Occipital lobe (tissue), 2 donors: Measurements from ENCODE around the gene LRRK1. TPM values are rescaled to one million over a fixed set of nuclear protein-coding genes. Genes with fewer than 3 reads are reported as not detected.

Experiments
- DNase-seq: peaks from one replicate; lab custom pipeline; 2025; lab: John Stamatoyannopoulos, UW
- total RNA-seq: library from RNA; depleted of rRNA; stranded (reverse); fragments of >200 nt; gene quantifications from one replicate; pipeline ENCODE4 v1.2.3, GENCODE V29; 2014

LRRK1 gene
- total RNA-seq, 1 donor from 2014 or later, result 1.4 TPM

DNA sequence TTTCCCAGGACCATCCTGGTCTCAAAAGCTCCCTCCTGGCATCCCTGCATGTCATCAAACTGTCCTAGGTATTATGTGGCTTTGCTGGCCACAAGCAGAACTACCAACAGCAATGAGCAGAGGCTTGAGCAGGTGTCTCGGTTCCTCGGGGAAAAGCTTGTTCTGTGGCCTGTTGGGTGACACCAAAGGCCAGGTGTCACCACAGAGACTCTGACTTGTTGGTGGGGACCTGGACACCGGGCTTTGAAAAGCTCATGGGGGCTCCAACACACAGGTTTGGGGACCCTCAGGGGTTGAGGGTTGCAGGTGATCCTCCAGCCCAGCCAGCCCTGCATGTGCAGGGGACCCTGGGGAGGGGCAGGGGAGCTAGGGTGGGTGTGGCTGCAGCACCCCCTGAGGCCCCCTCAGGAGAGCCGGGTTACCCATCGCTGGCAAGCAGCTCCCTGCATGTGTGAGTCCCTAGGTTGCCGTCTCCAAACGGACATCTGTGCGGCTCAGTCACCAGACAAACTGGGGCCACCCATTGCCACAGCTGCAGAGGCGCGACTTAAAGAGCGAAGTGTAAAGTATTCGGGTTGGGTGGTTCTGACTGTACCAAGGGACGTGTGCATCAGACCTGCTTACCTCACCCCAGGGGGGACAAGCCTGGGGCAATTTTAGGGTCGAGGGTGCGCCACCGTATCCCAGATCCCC is 192.6 kb downstream of the LRRK1 start:
- no peak for DNase-seq

DNA sequence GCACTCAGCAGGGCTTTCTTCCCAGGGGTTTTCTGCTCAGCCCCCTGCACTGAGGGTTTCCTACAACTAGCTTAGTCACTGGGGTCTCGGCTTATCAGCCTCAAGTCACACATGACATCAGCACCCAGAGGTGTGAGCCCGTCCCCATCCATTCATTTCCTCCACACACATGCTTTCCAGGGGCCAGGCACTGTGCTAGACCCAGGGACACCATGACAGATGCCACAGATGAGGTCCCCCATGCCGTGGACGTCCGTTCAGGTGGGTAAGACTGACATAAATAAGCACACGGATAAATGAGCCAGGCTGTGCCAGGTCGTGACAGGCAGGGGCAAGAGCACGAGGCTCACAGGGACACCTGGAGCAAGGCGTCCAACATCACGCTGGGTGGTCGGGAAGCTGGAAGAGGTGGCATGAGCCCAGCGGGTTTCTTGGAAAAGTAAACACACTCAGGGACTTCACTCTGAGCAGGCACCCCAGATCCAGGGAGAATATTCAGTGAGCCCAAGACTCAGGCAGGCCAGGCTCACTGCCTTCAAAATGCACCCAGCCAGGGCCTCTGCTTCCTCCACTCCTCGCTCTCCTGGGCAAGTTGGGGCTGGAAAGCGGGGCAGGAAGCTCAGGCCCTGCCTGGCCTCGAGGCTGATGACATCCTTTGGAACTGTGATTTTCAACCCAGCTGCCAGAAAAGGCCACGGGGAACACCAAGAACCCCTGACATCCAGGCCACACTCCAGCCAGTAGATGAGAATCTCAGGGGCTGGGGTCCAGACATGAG is 193.4 kb downstream of the LRRK1 start:
- no peak for DNase-seq

DNA sequence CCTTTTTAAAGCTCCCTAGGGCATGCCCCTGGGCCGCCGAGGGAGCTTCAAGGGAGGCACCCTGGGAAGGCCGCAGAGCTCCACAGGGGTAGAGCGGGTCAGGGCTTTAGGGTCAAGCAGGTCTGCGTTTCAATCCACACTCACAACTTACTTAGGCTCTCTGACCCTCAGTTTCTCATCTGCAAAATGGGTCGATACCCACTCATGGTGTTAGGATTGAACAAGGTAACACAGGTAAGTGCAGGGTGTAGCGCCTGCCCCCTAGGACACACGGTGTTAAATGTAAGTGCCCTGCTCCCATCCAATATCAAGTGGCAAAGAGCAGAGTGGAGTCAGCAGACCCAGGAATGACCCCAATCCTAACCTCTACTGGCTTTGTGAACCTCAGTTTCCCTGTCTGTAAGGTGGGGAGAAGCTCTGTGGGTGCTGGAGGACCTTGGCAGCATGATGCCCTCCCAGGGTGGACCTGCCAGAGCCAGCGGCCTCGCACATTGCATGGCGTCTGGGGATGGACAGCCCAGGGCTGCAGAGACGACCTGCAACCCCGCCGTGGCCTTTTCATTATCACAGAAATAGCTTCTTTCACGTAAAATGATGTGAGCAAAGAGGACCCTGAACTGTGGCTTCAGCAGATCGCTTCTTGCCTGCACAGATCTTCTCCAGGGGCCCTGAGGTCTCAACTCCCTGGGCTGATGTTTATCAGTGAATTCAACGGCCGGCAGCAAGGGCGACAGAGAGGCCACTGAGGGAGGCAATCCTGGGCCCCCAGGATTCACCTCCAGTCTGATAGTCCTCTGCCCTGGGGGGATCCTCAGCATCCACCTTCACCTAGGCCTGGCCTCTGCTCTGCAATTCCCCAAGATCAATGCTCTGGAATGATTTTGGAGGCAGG is 194.2 kb downstream of the LRRK1 start:
- DNase-seq, result no peak

DNA sequence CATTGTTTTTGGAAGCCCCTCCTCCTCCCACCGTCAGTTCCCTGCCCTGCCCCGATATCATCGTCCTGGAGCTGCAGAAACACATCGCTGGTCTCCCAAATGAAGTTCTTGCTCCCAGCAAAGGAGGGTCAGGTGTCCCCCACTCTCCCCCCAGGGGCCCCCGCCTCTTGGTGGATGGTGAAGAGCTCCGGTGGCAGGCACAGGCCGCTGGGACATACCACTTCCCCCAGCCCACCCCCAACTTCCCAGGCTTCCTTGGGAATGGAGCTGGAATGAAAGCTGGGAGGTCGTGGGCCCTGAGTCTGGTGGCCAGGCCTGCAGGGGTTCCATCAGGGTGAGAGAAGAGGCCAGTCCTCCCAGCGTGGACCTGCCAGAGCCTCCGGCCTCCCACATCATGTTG is 195.0 kb downstream of the LRRK1 start:
- no peak for DNase-seq

DNA sequence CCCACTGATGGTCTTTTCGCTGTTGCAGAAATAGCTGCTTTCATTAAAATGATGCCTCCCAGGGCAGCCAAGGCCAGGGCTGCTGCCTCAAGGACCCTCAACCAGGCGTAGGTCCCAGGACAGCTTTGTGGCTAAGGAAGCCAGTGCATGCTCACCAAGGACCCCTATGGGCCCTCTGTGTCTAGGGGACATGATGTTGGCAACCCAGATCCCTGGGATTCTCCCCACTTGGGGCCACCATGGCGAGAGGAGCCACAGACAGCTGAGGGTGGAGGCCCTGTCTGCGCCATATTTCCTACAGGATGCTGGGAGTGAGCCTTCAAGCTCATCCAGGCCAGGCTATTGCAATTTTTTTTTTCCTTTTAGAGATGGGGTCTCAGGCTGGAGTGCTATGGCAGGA is 195.5 kb downstream of the LRRK1 start:
- DNase-seq, result no peak

DNA sequence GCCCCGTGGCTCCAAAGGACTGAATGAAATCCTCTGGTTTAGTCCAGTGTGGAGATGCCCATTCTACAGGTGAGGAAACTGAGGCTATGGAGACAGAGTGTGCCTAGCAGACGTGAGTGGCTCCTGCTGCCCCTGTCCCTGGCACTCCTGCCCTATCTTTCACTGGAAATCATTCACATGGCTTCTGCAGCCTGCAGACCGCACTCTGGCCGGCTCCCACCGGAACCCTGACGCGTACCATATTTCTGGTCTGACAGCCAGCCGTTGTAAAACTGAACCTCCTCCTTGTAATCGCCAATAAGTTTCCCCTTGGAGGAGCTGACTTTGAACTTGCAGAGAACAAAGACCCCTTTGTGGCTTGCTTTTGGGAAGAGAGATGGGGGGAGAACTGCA is 196.2 kb downstream of the LRRK1 start:
- no peak for DNase-seq

DNA sequence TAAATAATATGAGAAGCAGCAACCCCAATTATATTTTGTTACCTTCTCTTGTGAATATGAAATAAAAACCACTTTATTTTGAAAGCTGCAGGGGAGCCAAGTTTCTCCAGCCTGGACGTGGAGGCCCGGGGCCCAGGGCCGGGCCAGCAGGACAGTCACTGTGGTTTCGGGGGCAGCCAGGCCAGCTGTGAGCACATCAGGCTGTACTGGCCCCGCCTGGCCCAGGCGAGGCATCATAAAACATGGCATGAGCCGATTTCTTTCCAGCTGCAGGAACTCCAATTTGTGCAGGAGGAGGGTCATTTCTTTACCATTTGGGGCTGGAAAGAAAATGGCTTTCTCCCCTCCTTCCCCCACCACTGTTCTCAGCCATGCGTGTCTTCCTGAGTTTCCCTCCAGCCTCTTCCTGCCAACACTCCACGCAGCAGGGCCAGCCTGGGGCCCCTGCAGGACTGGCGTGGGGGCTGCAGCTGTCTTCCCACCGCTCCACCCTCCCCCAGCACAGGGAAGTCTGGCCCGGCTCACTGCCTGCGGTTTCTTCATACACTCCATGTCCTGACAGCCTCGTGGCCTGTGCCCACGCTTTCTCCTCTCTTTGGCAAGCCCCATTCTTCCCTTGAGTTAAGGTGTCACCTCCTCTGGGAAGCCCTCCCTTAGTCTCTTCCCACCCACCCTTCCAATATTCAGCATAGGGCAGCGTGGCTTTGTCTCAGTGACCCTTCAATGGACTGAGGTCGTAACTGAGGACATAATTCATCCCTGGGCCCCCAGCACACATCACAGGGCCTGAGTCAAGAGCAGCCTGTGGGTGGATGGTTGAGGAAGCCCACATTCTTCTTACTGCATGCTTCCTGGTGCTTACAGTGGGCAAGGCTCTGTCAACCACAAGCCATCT is 196.9 kb downstream of the LRRK1 start:
- DNase-seq, result no peak

DNA sequence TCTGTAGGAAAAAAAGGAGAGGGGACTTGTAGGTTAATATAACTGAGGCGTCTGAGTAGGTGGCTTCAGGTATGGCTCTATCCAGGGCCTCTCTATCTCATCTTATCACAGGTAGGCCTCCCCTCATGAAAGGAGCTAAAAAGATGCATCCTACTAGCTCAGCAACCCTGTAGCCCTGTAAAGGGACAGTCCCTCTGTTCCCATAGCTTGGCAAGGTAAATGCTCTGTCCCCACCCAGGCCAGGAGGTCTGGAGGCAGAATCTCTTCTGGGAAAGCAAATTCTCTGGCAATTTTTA is 197.5 kb downstream of the LRRK1 start:
- no peak for DNase-seq

DNA sequence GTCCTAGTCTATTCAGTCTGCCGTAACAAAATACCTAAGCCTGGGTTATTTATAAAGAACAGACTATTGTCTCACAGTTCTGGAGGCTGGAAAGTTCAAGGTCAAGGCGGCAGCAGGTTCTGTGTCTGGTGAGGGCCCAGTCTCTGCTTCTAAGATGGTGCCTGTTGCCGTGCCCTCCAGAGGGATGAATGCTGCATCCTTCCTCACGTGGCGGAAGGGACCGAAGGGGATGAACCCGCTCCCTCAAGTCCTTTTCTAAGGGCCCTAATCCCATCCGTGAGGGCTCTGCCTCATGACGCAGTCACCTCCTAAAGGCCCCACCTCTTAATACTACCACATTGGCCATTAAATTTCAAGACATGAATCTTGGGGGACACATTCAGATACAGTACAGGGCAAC is 199.0 kb downstream of the LRRK1 start:
- no peak for DNase-seq

DNA sequence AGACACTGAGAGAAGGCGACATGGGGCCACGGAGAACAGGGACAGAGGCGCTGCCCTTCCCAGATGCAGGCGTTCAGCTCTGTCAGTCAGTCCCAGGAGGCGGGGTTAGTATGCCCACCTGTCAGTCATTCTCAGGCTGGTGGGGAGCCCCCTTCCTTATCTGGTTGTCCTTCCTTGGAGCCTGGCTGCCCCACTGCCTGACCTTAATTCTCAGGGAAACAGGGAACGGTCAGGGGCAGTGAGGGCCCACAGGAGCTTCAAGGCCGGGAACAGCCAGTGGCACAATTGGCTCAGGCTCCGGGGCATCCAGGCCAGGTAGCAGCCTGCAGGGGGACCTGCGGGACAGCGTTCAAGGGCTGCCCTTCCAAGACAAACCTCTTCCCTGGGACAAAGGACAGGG is 199.5 kb downstream of the LRRK1 start:
- no peak for DNase-seq

DNA sequence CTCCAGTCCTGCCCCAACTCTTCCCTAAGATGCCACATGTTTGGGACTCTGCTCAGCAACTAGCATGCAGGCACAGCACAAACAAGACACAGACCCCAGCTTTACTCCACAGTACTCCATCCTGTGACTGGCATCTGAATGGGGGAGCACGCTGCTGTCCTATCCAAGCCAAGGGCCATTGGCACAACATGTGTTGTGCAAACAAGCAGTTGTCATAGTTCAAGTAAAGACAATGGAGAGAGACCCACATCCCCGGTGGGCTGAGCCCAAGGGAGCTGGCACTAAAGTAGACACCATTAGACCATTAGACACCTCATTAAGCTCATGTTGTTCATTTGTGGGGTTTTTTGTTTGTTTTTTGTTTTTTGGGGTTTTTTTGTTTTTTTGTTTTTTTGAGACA is 200.0 kb downstream of the LRRK1 start:
- no peak for DNase-seq

Other genes starting within 250 kb of the LRRK1 start
- 1.9 TPM for gene ALDH1A3, start 39.5 kb upstream of the LRRK1 start, total RNA-seq